ENCODE results near the gene XRCC6.

XRCC6 gene

GRCh38 chr22:41696703-41697102, 75.6 kb downstream of the XRCC6 start:
- DNase-seq (ENCODE audit: low read depth) = no peak
- TF ChIP-seq CTCF (IDR thresholded peaks at IDR 0.05; ENCODE audit: low read length, missing control alignments) = no peak
- H3K4me3 ChIP-seq (replicated peaks; ENCODE audit: low read depth, low read length) = no peak overlapping the region

DNA sequence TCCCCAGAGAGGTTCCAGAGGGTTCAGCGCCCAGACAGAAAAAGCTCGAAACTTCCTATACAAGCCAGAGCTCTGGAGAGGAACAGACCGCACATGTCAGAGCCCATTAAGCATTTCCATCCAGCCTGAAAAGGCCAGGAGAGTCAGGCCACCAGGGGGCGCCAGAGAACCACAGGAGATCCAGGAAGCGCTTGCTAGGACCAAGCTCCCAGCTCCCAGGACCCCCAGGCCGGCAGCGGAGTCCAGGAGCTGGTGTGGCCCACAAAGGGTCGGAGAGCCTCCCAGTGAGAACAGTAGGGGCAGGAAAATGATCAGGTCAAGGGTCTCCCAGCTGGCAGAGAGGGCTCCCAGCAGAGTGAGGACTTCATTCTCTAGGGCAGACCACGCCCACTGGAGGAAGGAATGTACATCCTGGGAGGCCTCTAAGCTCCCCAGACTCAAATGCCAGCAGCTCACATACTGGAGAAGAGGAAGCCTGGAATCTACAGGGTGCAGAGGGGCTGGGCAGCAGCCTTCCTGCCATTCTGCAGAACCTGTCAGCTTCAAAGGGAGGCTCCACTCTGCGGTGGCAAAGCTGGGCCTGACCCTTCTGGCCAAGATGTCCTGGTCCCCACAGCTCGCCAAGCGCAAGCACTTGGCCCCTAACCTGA, 76.2 kb downstream of the XRCC6 start:
- peak; percentile 92 for TF ChIP-seq CTCF (IDR thresholded peaks at IDR 0.05; ENCODE audit: low read length, missing control alignments)
- H3K4me3 ChIP-seq (replicated peaks; ENCODE audit: low read depth, low read length) = no peak overlapping the region

GRCh38 chr22:41699264-41700107, 78.4 kb downstream of the XRCC6 start, which contains the start of gene MEI1:
Gene MEI1, plus strand, starts transcription at chr22:41699503. Its CDS starts 36 bp downstream, at chr22:41699539.
- TF ChIP-seq CTCF (IDR thresholded peaks at IDR 0.05; ENCODE audit: low read length, missing control alignments) = no peak
- H3K4me3 ChIP-seq (replicated peaks; ENCODE audit: low read depth, low read length) = no peak within 1 kb of the TSS
- DNase-seq (ENCODE audit: low read depth) = peak; percentile 78

More for the DNA sequence above, 76.2 kb downstream of the XRCC6 start:
- DNase-seq (ENCODE audit: low read depth) = peak; percentile 89

- TF ChIP-seq CTCF (IDR thresholded peaks at IDR 0.05; ENCODE audit: low read length, missing control alignments) = no peak
- DNase-seq (ENCODE audit: low read depth) = no peak
These were observed 78.9 kb downstream of the XRCC6 start for GRCh38 chr22:41700108-41700364.

GRCh38 chr22:41702763-41703162, 81.7 kb downstream of the XRCC6 start:
- no peak for TF ChIP-seq CTCF (IDR thresholded peaks at IDR 0.05; ENCODE audit: low read length, missing control alignments)
- DNase-seq (ENCODE audit: low read depth) = no peak
- no peak overlapping the region for H3K4me3 ChIP-seq (replicated peaks; ENCODE audit: low read depth, low read length)

More at GRCh38 chr22:41700108-41700364, 78.9 kb downstream of the XRCC6 start:
- no peak overlapping the region for H3K4me3 ChIP-seq (replicated peaks; ENCODE audit: low read depth, low read length)

DNA sequence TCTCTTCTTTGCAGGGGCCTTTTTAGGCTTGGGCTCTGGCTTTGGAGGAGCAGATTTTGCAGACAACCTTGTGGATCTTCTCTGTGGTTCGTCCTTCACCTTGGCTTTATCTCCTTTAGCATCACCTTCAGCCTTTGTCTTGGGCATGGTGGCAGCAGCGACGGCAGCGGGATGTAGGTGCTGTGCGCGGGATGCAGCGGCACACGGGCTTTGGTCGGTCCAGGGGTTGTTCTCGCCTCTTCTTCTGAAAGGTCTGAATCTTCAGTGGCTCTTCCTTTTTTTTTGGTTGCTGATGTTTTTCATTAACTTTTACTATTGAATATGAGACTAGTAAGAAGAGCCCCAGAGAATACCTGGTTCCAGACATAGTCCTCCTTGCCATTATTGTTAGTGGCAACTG, 88.2 kb downstream of the XRCC6 start:
- no peak overlapping the region for H3K4me3 ChIP-seq (replicated peaks; ENCODE audit: low read depth, low read length)
- no peak for TF ChIP-seq CTCF (IDR thresholded peaks at IDR 0.05; ENCODE audit: low read length, missing control alignments)
- DNase-seq (ENCODE audit: low read depth) = no peak

All from fibroblast of pulmonary artery (primary cell).